ENCODE data around the gene VCX.
"Not testable (repeated sequence)": the region's sequence is repeated elsewhere in the genome, so short reads cannot be mapped to it uniquely, and the experiment has no call there.

Gene VCX

DNA sequence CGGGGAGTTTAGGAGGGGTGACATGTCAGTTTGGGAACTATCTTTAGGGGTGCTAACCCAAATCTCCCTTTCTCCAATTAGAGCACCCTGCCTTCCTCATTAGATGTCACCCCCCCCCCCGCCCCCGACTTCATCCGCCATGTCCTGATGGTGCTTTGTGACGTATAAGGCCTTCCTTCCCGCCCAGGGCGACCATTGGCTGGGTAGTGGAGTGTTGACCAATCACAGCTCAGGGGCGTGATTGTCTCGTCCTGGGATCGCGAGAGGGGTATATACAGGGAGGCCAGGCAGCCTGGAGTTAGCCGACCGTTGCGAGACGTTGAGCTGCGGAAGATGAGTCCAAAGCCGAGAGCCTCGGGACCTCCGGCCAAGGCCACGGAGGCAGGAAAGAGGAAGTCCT lies at the start of gene VCX:
Gene VCX, plus strand, starts transcription at position 301 of the 400 bp plus-strand sequence. Its CDS starts 33 bp downstream, at position 334.
- not testable (repeated sequence) for H3K4me3 ChIP-seq (replicated peaks in 1 of 2; ENCODE audit: low read depth in 2 of 2, low read length in 2 of 2); DNase-seq (ENCODE audit: low read depth in 2 of 2)

DNA sequence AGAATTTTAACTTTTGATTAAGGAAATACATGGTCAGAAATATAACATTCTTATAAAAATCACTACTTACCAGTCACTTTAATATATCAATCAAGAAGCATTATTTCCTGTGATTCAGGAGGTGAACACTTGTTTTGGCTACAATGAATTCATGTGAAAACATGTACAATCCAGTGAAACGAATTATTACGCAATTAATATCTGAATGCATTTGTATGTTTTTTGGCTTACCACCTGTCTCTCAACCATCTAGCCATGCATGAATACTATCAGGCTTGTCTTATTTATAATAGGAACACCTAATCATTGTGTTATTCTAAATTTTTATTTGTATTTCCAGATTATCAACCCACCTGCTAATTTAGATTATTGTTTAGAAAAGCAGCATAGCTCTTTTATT lies 44.6 kb upstream of the VCX start:
- DNase-seq (ENCODE audit: low read depth in 2 of 2), result no peak
- H3K4me3 ChIP-seq (replicated peaks in 1 of 2; ENCODE audit: low read depth in 2 of 2, low read length in 2 of 2), result no peak overlapping the region
- no peak for TF ChIP-seq CTCF (IDR thresholded peaks at IDR 0.05; ENCODE audit: low read depth, low read length)

DNA sequence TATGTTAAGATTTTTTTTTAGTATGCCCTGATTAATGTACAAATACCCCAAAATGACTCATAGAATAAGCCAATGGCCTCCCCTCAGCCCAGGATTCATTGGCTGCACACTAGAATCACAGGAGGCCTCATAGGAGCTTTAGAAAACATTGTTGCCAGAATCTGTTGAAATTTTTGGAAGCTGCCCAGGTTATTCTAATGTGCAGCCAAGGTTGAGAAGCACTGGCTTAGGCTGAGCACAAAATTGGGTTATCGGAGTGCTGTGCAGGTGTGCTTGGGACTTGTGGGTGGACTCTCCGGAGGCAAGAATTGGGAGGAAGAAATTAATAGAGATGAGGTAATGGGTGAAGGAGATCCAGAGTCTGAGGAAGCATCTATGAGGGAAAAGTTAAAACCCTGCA lies 41.3 kb upstream of the VCX start:
- DNase-seq (ENCODE audit: low read depth in 2 of 2), result peak in 1 of 2 donors; percentile 15
- no peak for TF ChIP-seq CTCF (IDR thresholded peaks at IDR 0.05; ENCODE audit: low read depth, low read length)
- H3K4me3 ChIP-seq (replicated peaks in 1 of 2; ENCODE audit: low read depth in 2 of 2, low read length in 2 of 2), result no peak overlapping the region

DNA sequence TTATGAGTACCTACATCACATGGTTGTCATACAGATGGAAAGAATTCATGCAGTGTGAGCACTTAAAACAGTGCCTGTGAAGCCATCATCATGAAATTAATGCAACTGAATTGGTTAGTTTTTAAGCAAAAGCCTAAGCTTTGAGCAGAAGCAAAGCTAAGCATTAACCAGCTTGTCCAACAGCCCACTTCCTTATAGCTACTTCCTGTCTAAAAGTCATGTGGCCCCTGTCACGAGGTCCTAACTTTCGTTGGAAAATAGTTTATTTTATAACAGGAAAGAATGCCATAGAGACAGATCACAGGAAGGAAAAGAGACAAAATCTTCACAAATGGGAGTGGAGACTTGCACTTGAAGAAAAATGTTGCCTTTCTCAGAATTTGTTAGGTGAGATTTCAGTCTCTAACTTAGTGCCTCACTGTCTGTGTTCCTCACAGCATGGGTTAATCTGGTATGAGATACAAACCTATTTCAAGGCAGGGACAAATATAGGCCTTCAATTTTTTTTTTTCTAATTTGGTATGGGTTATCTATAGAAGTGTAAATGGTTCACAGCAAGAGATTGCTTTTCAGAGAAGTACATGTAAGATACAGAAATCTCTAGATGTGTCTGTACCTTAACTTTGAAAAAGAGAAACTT lies 27.7 kb upstream of the VCX start:
- no peak overlapping the region for H3K4me3 ChIP-seq (replicated peaks in 1 of 2; ENCODE audit: low read depth in 2 of 2, low read length in 2 of 2)
- no peak for DNase-seq (ENCODE audit: low read depth in 2 of 2)
- no peak for TF ChIP-seq CTCF (IDR thresholded peaks at IDR 0.05; ENCODE audit: low read depth, low read length)

- DNase-seq (ENCODE audit: low read depth in 2 of 2), result peak in 1 of 2 donors; percentile 6
- TF ChIP-seq CTCF (IDR thresholded peaks at IDR 0.05; ENCODE audit: low read depth, low read length), result no peak
- H3K4me3 ChIP-seq (replicated peaks in 1 of 2; ENCODE audit: low read depth in 2 of 2, low read length in 2 of 2), result no peak overlapping the region
Measured at GRCh38 chrX:7828594-7828993, 14.4 kb upstream of the VCX start.

DNA sequence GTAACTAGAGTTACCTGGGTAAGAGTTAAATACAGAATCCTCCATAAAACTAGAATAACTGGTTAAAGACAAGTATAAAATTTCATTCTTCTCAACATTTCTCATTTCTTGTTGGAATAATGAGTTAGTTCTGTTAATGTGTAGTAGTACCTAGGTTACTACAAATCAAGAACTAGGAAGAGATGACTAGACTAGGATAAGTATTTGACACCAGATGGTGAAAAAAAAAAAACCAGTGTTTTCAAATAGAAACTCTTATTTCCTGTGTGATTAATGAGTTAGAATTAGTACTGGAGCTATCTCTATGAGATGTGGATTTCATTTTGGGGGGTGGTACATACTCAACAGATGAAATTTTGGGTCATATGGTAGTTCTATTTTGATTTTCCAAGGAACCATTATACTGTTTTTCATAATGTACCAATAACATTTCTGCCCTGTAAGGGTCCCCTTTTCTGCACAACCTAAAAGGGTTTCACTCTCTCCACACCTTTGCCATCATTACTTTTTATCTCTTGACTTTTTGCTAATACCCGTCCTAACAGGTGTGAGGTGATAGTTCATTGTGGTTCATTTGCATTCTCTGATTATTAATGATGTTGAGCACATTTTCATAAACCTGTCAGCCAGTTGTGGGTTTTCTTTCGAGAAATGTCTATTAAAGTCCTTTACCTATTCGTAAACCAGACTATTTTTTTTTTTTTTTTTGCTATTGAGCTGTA lies 1.7 kb upstream of the VCX start:
- no peak overlapping the region for H3K4me3 ChIP-seq (replicated peaks in 1 of 2; ENCODE audit: low read depth in 2 of 2, low read length in 2 of 2)
- TF ChIP-seq CTCF (IDR thresholded peaks at IDR 0.05; ENCODE audit: low read depth, low read length), result no peak
- DNase-seq (ENCODE audit: low read depth in 2 of 2), result no peak

DNA sequence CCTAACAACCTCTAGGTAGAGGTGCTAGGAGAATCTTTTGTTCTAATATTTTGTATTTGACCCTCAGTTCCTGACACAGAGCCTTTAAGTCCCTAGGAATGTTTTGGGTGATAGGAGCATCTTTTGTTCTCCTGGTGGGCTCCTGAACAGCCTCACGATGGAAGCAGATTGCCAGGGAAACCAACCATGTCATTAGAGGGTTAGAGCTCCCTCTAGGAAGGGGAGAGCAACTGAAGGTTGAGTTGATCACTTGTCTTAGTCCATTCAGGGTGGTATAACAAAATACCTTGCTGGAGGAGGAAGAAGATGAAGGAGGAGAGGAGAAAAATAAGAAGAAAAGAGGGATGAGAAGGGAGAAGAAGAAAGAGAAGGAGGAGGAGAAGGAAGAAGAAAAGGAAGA lies 9.2 kb downstream of the VCX start:
- DNase-seq (ENCODE audit: low read depth in 2 of 2), result no peak
- no peak for TF ChIP-seq CTCF (IDR thresholded peaks at IDR 0.05; ENCODE audit: low read depth, low read length)
- H3K4me3 ChIP-seq (replicated peaks in 1 of 2; ENCODE audit: low read depth in 2 of 2, low read length in 2 of 2), result no peak overlapping the region
